Adrenal gland (tissue), 5 donors: ENCODE measurements around the gene GSG1.

ENCODE experiments used
- CTCF ChIP-seq, 6 experiments: fragments of 450-650 bp in 4 of 6; fragments of 200-600 bp in 2 of 6; sonication (generic) in 1 of 6; IDR thresholded peaks; 1 replicate in 5 of 6; 2 replicates in 1 of 6; pipeline versions ENCODE4 v1.5.1 to v1.8.0; 2016 to 2021; ENCODE audit warnings: antibody characterized with exemption in 6 of 6, mild to moderate bottlenecking in 2 of 6, moderate library complexity in 1 of 6
- POLR2A ChIP-seq, 2 donors: fragments of 450-650 bp; IDR thresholded peaks; one replicate each; pipeline ENCODE4 v1.6.1; 2017; ENCODE audit warnings: antibody characterized with exemption in 2 of 2, mild to moderate bottlenecking in 2 of 2, moderate library complexity in 1 of 2
- donor health status: DM: no; HTN: no; CAD: no.

- no peak for TF ChIP-seq CTCF (IDR thresholded peaks at IDR 0.05)
- TF ChIP-seq POLR2A (IDR thresholded peaks at IDR 0.05) = no peak
Measured at GRCh38 chr12:13079440-13079906, 24.0 kb downstream of the GSG1 start.
